HG03097 (cell line): Measurements from ENCODE around the gene PTK6.

Experiments used
- ATAC-seq: cut with Tn5 transposase; IDR thresholded peaks from one replicate; pipeline ENCODE4 v1.9.1; 2021; ENCODE audit not compliant: unreplicated experiment, low FRiP score

Gene PTK6

DNA sequence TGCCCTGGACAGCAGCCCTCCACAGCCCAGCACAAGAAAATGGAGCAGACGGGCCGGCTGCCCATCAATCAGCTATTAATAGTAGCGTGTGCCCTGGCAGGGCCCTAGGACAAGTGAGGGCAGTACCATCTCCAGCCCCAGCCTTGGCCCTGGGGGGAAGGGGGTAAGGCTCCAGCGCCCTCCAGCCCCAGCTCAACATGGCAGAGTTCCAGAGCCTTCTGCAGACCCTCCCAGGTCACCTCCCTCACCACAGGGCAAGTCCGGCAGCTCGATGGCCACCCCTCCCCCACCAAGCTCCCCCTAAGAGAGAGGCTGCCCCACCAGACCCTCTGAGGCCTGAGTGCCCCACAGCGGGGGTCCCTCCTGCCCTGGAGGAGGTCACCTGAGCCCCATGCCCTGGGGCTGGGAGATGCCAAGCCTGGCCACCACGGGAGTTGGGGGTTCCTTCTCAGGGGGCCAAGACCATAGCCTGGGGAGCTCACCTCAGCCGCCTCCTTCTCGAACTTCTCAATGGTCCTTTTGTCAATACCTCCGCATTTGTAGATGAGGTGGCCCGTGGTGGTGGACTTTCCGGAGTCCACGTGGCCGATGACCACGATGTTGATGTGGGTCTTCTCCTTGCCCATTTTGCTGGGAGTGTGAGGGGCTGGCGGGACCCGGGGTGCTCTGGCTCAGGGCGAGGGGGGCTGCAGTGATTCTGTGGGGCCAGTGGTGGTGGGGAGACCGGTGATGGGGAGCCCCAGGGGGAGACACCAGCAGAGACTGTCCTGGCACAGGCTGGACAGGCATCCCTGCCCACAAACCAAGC, 39.8 kb downstream of the PTK6 start:
- ATAC-seq, result no peak

DNA sequence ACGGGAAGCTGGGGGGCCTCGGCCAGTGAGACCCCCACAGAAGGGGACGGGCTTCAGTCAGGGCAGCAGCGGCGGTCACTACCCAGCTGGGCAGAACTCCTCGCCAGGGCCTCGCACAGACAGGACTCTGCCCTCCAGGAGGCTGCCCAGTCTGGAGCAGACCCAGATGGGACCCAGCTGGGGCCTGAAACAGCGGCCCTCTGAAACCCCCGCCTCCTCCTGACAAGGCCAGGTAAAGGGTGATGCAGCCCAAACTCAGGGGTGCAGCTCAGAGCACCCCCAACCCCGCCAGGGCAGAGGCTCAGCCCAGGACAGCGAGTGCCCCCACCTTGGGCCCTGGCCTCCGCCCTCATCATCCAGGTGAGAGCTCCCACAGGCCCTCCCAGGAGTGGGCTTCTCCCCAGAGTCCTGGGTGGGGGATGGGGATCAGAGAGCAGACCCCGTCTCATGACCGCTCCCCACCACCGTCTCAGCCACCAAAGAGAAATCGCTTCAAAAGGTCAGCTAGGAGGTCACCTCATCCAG, 40.5 kb downstream of the PTK6 start:
- no peak for ATAC-seq

DNA sequence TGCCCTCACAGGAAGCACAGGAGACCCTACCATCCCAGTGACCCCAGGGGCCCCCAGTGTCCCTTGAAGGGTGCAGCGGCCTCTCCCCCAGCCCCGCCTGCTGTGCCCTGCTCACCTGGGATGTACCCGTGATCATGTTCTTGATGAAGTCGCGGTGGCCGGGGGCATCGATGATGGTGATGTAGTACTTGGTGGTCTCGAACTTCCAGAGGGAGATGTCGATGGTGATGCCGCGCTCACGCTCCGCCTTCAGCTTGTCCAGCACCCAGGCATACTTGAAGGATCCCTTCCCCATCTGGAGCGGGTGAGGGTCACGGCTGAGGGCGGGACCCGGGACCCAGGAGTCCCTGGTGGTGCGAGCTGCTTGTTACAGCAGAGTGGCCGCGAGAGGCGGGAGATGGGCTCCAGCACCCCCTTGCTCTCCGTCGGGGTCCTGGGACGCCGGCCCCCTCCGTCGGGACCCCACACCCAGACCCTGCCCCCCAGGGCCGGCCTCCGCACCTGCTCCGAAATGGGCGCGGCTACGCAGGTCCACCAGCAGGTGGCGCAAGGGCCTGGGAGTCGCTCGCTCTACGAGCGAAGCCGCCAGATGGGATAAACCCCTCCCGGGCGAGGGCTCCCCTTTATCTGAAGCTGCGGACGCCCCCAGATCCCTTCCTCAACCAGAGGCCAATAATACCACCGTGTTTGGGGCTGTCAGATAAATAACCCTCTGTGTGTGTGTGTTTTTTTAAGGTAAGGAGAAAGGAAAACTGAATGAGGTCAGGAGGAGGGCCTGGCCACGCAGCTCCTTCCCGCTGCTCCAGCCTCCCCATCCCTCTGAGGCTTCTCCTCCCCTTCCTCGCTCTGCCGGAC, 41.2 kb downstream of the PTK6 start:
- no peak for ATAC-seq

DNA sequence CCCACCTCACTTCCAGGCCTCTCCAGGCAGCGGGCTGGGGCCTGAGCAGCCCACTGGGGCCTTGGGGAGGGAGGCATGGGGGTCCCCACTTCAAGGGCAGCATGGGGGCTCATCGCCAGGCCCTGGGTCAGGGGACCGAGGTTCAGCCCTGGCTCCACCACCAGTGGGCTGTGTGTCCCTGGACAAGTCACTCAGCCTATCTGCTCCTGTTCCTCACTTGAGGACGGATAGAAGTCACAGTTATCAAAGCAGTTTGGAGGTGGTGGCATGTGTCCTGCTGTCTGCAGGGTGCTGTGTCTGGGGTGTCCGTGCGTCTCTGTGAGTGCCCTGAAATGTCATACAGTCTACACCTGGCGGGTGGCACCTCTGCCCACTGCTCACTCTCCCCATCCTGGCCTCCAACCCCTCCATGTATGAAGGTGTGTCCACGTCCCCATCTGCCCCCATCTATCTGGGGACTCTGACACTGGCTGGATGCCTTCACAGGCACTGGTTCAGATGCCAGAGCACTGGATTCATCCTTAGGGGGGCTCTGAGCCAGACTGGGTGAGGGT, 41.9 kb downstream of the PTK6 start:
- no peak for ATAC-seq

DNA sequence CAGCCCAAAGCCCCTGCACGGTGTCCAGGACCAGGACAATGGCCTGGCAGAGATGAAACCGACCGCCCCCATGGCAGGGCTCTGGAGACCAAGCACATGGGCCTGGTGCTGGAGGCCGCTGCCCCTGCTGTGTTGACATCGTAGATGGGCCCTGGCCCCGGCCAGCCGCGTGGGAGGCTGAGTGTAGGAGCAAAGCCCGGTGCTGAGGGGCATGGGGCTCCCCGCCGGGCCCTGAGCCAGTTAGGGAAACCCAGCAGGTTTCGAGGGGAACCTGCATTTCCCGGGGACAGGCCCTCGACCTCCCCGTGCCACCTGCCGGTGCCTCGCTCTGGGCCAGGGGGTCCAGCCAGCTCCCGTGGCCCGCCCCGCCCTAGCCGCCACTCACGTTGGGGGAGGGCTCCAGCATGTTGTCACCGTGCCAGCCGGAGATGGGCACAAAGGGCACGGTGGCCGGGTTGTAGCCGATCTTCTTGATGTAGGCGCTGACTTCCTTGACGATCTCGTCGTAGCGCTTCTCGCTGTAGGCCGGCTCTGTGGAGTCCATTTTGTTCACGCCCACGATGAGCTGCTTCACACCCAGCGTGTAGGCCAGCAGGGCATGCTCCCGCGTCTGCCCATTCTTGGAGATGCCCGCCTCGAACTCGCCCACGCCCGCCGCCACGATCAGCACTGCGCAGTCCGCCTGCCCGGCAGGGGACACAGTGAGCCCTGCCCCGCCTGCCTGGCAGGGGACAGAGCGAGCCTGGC, 42.6 kb downstream of the PTK6 start:
- no peak for ATAC-seq

DNA sequence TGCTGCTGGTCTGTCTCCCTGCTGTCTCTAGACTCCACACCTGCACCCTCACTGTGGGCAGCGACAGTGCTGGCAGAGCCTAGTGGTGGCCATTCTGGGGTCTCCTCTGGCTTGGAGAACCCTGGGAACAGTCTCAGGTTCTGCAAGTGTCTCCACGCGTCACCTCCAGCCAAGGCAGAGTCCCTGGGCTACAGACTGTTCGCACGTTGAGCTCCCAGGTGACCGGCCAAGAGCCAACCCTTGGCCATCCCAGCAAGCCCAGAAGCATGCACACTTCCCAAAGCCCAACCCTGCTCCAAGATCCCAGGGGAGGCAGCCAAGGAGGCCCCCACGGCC, 43.1 kb downstream of the PTK6 start:
- no peak for ATAC-seq

DNA sequence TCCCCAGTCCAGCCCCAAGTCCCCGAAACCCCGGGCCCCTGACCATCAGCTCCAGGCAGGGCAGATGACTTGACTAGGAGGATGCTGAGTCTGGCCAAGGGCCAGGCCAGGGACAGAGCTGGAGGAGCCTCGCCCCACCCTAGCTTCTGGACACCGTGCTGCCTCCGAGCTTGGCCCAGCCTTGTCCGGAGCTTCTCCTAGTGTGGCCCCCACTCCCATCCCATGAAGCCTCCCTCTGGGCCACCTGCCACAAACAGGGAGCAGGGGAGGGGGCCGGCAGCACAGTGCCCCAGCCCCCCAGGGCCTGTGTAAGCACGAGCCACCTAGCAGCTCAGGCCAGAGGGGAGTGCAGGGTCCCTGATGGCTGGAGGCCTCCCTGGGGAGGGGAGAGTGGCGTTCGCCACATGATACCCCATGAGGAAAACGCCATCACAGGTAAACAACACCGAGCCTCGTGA, 43.6 kb downstream of the PTK6 start:
- no peak for ATAC-seq

DNA sequence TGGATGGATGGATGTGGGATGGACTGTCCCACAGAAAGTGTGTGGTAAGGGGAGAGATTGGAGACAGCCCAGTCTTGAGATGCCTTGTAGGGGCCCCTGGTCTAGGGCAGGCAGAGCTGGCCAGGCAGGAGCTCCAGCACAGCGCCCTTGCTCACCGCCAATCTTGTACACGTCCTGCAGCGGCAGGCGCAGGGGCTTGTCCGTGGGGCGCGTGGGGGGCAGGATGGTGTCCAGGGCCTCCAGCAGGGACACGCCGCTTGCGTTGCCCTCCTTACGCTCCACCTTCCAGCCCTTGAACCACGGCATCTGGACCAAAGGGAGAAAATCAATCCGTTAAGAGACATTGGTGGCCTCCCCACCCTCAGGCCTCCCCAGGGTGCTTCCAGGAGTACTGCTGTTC, 44.2 kb downstream of the PTK6 start:
- ATAC-seq, result no peak

DNA sequence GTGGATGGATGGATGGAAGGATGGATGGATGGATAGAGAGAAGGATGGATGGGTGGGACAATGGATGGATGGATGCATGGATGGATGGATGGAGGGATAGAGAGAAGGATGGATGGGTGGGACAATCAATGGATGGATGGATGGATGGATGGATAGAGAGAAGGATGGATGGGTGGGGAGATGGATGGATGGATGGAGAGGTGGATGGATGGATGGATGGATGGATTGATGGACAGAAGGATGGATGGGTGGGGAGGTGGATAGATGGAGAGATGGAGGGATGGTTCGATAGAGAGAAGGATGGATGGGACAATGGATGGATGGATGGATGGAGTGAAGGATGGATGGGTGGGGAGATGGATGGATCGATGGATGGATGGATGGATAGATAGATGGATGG, 44.7 kb downstream of the PTK6 start:
- ATAC-seq, result no peak

DNA sequence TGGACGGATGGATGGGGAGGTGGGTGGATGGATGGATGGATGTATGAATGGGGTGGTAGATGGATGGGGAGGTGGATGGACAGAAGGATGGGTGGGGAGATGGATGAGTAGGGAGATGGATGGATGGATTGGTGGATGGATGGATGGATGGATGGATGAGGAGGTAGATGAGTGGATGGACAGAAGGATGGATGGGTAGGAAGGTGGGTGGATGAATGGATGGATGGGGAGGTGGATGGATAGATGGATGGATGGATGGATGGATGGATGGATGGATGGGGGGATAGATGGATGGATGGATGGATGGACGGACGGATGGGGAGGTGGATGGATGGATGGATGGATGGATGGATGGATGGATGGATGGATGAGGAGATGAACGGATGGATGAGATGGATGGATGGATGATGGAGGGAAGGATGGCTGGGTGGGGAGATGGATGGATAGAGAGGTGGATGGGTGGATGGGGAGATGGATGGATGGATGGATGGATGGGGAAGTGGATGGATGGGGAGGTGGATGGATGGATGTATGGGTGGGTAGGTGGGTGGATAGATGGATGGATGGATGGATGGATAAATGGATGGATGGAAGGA, 45.4 kb downstream of the PTK6 start:
- no peak for ATAC-seq

DNA sequence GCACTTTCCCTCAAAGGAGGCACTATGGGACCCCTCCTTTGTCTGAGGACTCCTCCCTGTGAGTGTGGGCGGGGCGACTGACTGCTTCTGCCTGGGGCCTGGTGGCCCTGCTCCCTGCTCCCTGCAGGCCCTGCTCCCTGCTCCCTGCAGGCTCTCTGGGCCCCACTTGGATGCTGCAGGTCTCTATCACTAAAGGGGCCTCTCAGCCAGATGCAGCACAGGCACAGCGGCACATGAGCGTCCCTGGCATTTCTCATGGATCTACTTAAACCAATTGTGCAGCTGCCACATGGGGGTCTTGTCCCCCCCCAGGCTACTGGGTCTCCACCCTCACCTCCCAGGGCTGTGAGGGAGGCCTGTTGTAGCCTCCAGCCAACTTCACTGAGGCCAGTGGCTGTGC, 46.1 kb downstream of the PTK6 start:
- no peak for ATAC-seq

DNA sequence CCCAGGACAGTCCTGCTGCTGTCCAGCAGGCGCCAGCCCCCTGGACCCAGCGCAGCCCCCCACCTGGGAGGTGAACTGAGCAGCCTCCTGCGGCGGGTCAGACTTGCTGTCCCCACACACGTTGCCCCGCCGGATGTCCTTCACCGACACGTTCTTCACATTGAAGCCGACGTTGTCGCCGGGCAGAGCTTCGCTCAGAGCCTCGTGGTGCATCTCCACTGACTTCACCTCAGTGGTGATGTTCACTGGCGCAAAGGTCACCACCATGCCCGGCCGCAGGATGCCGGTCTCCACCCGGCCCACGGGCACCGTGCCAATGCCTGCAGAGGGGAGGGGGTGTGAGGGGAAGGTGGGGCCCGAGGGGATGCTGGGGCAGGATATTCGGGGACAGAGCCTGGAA, 46.8 kb downstream of the PTK6 start:
- no peak for ATAC-seq

DNA sequence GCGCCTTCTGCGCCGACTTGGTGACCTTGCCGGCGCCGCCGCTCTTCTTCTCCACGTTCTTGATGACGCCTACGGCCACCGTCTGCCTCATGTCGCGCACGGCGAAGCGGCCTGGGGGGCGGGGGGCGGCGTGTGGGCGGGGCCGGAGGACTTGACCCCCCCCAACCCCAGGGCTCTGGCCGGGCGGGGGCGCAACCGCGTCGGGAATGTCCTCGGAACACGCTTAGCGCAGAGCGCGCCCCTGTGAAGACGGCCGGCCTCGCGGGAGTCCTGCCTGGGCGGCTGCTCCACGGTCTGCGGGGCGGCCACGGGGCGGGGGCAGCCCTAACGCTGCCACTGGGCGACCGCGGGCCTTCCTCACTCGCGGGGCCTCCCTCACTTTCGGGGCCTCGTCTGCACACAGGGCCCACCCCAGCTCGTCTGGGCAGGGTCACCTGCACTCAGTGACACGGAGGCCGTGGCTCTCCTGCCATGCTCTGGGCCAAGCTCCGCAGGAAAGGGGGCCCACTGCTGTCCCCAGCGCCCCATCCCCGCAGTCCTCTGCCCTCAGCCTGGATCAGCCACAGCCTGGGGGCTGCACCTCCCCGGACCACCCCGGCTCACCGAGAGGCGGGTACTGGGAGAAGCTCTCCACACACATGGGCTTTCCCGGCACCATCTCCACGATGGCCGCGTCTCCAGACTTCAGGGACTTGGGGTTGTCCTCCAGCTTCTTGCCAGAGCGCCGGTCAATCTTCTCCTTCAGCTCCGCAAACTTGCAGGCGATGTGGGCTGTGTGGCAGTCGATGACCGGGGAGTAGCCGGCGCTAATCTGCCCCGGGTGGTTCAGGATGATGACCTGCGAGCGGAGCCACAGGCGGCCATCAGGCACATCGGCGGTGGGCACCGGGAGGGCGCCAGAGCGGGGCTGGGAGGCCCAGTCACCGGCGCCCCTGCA, 48.6 kb downstream of the PTK6 start:
- ATAC-seq, result no peak

DNA sequence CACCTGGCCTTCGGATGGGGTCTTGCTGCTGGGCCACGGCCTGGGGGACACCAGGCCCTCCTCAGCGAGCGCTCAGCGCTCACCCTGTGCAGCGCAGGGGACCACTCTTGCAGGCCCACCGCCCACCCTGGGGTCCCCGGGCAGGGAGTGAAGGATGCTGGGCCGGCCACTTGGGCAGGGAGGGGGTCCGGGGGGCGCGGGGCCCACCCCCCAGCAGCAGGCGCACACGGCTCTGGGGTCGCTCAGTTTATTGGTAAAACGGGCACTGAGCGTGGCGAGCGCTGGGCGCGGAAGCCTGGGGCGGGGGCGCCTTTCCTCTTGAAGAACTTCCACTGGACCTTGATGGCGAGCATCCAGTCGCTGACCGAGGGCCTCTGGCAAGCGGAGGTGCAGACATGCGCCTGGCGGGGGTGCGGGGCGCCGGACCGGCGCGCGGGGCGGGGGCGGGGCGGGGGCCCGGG, 49.4 kb downstream of the PTK6 start:
- ATAC-seq, result no peak

DNA sequence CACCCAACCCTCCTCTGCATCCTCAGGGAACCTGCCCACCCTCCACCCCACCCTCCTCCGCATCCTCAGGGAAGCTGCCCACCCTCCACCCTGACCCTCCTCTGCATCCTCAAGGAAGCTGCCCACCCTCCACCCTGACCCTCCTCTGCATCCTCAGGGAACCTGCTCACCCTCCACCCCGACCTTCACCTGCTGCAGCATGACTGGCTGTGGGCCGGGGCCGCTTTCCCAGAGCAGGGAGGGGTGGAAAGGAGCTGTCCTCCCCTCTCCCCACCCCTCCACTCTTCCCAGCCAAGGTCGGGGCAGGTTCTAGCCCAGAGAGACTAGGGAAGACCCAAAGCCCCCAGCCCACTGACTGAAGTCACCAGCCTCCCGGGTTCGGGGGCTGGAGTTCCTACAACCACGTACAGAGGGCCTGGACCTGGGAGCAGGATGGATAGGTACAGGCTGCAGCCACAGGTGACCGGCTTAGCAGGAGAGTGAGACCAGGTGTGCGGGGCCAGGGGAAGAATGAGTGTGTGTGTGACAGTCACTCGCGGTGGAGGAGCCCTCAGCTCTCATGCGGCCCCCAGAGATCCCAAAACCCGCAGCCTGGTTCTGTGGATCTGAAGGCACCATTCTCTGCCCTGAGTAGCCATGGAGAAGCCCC, 49.9 kb downstream of the PTK6 start:
- no peak for ATAC-seq

DNA sequence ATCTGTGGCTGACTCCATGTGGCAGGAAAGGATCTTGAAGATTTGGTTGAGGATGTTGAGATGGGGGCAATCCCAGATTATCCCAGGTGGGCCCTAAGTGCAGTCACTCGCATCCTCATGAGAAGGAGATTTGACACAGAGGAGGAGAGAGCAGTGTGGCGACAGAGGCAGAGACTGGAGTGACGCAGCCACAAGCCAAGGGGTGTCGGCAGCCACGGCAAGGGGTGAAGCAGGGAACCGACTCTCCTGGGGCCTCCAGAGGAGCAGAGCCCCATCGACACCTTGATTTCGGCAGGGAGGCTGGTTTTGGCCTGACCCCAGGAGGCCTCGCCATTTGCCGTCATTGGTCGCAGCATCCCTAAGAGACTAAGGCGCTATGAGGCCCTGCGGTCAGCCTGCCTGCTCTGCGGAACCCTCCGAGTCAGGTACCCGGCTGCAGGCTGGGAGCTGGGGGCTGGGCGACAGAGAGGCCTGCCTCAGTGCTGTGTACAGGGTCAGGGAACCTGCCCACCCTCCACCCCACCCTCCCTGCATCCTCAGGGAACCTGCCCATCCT, 50.8 kb downstream of the PTK6 start:
- ATAC-seq, result no peak

DNA sequence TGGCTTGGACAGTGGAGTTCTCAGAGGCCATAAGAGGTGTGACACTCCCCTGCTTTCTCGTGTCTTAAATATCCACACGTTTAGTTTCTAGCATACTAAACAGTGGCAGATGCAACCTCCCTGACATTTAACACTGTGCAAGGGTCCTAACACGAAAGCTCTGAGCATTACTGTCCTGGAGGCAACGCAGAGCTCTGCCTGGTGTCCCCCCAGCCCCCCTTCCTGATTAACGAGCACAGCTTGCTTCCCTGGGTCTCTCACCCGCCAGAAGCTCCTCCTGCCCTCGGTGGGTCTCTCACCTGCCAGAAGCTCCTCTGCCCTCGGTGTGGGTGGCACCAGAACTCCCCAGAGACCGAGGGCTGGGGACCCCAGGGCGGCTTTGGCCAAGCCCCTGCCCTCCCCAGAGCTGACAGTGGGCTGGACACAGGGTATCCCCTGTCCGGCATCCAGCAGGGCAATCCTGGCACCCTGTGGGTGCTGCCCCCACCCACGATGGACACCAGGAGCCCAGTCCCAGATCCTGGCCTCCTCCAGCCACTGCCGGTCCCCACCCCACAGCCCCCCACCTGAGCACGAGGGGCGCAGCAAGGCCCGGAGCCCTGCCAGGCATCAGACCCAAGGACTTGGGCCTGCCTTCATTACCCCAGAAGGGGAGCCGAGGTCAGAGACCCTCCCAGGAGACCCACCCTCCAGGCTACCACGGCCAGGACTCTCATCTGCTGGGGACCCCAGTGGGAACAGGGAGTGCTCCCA, 52.3 kb downstream of the PTK6 start:
- no peak for ATAC-seq

DNA sequence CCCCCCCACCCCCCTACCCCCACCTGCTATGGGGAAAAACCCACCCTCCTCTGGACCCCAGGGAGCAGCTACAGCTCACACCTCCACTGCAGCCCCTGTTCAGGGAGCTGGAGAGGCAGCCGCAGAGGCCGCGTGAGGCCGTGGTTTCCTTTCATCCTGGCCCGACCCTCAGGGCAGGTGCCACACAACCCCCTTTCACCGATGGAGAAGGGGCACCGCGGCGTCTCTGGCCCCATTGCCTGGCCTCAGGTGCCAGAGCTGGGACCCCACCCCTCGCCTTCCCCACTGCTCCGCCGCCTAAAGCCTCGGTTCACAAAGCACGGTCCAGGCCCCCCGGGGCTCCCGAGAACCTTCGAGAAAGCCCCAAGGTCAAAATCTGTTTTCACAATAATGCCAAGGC, 52.9 kb downstream of the PTK6 start:
- no peak for ATAC-seq
